ENCODE measurements around the gene HIPK2. TPM values are rescaled to one million over a fixed set of nuclear protein-coding genes. Genes with fewer than 3 reads are reported as not detected.

HIPK2 gene
- total and polyA plus RNA-seq, 2 experiments from 2014 or later = 18.2 to 22.9 TPM

- Histone ChIP-seq H3K36me3 (replicated peaks; ENCODE audit: insufficient read depth, low read depth) (no peaks in the 10 kb centered on the region), H3K4me2 (no peak overlapping the region)
- WGBS (ENCODE audit: low lambda C conversion rate, missing lambda C conversion rate) = 94% methylated on average over 8 of the region's 8 CpGs
Measured at GRCh38 chr7:139538881-139539635, 238.7 kb downstream of the HIPK2 start.

GRCh38 chr7:139536152-139536551, 241.6 kb downstream of the HIPK2 start:
- Histone ChIP-seq H3K4me2 (no peak overlapping the region), H3K79me2 (no peaks in the 10 kb centered on the region), H2AFZ (no peak overlapping the region), H3K4me3 (no peak overlapping the region), H3K36me3 (replicated peaks; ENCODE audit: insufficient read depth, low read depth) (no peaks in the 10 kb centered on the region), H3K4me1 (ENCODE audit: insufficient read depth) (no peaks in the 10 kb centered on the region), H3K9me2 (replicated peaks; ENCODE audit: insufficient read depth) (no peaks in the 10 kb centered on the region), H4K20me1 (ENCODE audit: insufficient read depth, poor library complexity, severe bottlenecking) (no peaks in the 10 kb centered on the region), H3K9me3 (ENCODE audit: low read depth) (no peaks in the 10 kb centered on the region), H3K27me3 (no peaks in the 10 kb centered on the region), H3K27ac (no peak overlapping the region)
- no peak for TF ChIP-seq EZH2phosphoT487 (IDR thresholded peaks at IDR 0.05; ENCODE audit: low read depth, severe bottlenecking, unreplicated experiment)
- TF ChIP-seq, protein P1, sequence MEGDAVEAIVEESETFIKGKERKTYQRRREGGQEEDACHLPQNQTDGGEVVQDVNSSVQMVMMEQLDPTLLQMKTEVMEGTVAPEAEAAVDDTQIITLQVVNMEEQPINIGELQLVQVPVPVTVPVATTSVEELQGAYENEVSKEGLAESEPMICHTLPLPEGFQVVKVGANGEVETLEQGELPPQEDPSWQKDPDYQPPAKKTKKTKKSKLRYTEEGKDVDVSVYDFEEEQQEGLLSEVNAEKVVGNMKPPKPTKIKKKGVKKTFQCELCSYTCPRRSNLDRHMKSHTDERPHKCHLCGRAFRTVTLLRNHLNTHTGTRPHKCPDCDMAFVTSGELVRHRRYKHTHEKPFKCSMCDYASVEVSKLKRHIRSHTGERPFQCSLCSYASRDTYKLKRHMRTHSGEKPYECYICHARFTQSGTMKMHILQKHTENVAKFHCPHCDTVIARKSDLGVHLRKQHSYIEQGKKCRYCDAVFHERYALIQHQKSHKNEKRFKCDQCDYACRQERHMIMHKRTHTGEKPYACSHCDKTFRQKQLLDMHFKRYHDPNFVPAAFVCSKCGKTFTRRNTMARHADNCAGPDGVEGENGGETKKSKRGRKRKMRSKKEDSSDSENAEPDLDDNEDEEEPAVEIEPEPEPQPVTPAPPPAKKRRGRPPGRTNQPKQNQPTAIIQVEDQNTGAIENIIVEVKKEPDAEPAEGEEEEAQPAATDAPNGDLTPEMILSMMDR (IDR thresholded peaks at IDR 0.05; ENCODE audit: poor library complexity) = no peak
- no peak for TF ChIP-seq EZH2 (IDR thresholded peaks at IDR 0.05; ENCODE audit: borderline replicate concordance)
- WGBS (ENCODE audit: low lambda C conversion rate, missing lambda C conversion rate) = 94% methylated on average over 8 of the region's 8 CpGs
- no peak for DNase-seq (ENCODE audit: low spot score)

More at GRCh38 chr7:139538881-139539635, 238.7 kb downstream of the HIPK2 start:
- no peak for DNase-seq (ENCODE audit: low spot score)
- no peak overlapping the region for H3K27ac ChIP-seq
- H3K4me3 ChIP-seq = no peak overlapping the region
- TF ChIP-seq EZH2phosphoT487 (IDR thresholded peaks at IDR 0.05; ENCODE audit: low read depth, severe bottlenecking, unreplicated experiment) (no peak), EZH2 (IDR thresholded peaks at IDR 0.05; ENCODE audit: borderline replicate concordance) (no peak)
- TF ChIP-seq, protein P1 (IDR thresholded peaks at IDR 0.05; ENCODE audit: poor library complexity) = no peak
- no peaks in the 10 kb centered on the region for H3K27me3 ChIP-seq
- H3K9me2 ChIP-seq (replicated peaks; ENCODE audit: insufficient read depth) = no peaks in the 10 kb centered on the region
- no peaks in the 10 kb centered on the region for H4K20me1 ChIP-seq (ENCODE audit: insufficient read depth, poor library complexity, severe bottlenecking)
- H3K9me3 ChIP-seq (ENCODE audit: low read depth) = no peaks in the 10 kb centered on the region
- no peak overlapping the region for H2AFZ ChIP-seq
- H3K79me2 ChIP-seq = no peaks in the 10 kb centered on the region
- no peaks in the 10 kb centered on the region for H3K4me1 ChIP-seq (ENCODE audit: insufficient read depth)

- Histone ChIP-seq H3K27me3 (no peaks in the 10 kb centered on the region), H2AFZ (no peak overlapping the region), H3K4me1 (ENCODE audit: insufficient read depth) (no peaks in the 10 kb centered on the region), H3K36me3 (replicated peaks; ENCODE audit: insufficient read depth, low read depth) (no peaks in the 10 kb centered on the region), H3K4me3 (no peak overlapping the region), H4K20me1 (ENCODE audit: insufficient read depth, poor library complexity, severe bottlenecking) (no peaks in the 10 kb centered on the region), H3K9me3 (ENCODE audit: low read depth) (no peaks in the 10 kb centered on the region), H3K27ac (no peak overlapping the region), H3K4me2 (no peak overlapping the region), H3K79me2 (no peaks in the 10 kb centered on the region), H3K9me2 (replicated peaks; ENCODE audit: insufficient read depth) (no peaks in the 10 kb centered on the region)
- TF ChIP-seq EZH2 (IDR thresholded peaks at IDR 0.05; ENCODE audit: borderline replicate concordance) = no peak
- TF ChIP-seq, protein P1 (IDR thresholded peaks at IDR 0.05; ENCODE audit: poor library complexity) = no peak
- no peak for TF ChIP-seq EZH2phosphoT487 (IDR thresholded peaks at IDR 0.05; ENCODE audit: low read depth, severe bottlenecking, unreplicated experiment)
- DNase-seq (ENCODE audit: low spot score) = no peak
- 80% methylated on average over 7 of the region's 7 CpGs for WGBS (ENCODE audit: low lambda C conversion rate, missing lambda C conversion rate)
Measured at GRCh38 chr7:139534966-139535651, 242.7 kb downstream of the HIPK2 start.

Measured in hepatocyte (in vitro differentiated cells).